HTR-8/SVneo (cell line): ENCODE measurements around the gene PLEKHB2.
A peak's percentile ranks its signal among the peaks of the same experiment; 100 is the strongest.
"Not testable (repeated sequence)": the region's sequence is repeated elsewhere in the genome, so short reads cannot be mapped to it uniquely, and the experiment has no call there.

ENCODE experiments used
- DNase-seq: peaks from one replicate; pipeline ENCODE4 v3.0.0; 2011; ENCODE audit warnings: low spot score, mixed read lengths; ENCODE audit not compliant: insufficient read length
- FAIRE-seq: peaks from 2 replicates; lab custom pipeline; 2011; peaks lifted over from hg19 to GRCh38; lab: Jason Lieb, UNC

Gene PLEKHB2

DNA sequence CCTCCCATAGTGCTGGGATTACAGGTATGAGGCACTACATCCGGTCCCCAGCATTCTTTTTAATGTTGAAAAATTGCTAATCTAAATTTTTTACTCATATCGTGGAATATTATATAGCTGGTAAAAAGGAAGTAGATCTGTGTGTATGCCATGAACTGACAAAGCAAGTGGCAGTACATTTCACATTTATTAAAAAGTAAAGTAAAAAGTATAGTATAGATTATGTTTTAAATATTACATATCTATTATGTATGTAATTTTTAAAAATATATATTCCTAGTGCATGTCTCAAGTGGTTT lies 25.1 kb downstream of the PLEKHB2 start:
- DNase-seq (no peak), FAIRE-seq (no peak)

DNA sequence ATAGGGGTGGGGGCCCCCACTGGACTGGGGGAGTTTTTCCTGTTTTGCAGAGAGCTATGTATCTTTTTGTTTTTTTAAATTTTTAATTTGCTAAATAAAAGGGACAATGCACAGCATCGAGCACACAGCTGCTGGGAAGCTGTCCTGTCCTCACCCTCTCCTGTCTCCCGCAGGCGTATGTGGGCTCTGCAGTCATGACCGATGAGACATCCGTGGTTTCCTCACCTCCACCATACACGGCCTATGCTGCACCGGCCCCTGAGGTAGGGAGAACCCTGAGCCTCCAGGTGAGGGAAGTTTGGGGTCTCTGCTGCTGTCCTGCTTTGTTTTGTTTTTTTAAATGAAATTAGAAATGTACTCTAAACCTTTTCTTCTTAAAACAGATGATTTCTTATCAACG lies 27.6 kb downstream of the PLEKHB2 start:
- DNase-seq (no peak), FAIRE-seq (no peak)

DNA sequence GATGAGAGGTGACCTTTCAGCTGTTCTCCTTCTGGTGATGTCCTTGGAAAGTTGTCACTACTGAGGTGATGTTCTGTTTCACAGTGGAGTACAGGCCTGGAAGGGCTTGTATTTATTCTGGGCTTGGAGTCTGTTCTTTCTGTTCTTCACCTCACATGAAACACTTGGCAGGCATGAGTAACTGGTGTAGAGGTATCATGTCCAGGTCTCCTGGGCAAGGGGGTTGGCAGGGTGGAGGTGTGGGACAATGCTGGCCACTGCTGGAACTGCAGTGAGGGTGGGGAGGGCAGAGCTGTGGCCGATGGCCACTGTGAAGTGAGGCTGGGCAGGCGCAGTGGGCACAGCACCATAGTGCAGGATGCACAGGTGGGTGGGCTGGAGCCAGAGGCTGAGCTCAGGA lies 35.4 kb downstream of the PLEKHB2 start:
- no peak for FAIRE-seq

DNA sequence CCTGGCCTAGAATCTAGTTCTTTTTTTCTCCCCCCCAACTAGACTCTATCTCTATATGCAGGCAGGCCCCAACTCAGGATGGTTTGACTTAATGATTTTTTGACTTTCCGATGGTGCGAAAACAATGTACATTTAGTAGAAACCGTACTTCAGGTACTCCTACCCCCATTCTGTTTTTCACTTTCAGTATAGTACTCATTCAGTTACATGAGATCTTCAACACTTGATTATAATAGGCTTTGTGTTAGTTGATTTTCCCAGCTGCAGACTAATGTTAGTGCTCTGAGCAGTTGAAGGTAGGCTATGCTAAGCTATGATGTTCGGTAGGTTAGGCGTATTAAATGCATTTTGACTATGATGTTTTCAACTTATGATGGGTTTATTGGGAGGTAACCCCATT lies 37.7 kb downstream of the PLEKHB2 start:
- DNase-seq = no peak
- FAIRE-seq = no peak

More for the DNA sequence above, 35.4 kb downstream of the PLEKHB2 start:
- no peak for DNase-seq

DNA sequence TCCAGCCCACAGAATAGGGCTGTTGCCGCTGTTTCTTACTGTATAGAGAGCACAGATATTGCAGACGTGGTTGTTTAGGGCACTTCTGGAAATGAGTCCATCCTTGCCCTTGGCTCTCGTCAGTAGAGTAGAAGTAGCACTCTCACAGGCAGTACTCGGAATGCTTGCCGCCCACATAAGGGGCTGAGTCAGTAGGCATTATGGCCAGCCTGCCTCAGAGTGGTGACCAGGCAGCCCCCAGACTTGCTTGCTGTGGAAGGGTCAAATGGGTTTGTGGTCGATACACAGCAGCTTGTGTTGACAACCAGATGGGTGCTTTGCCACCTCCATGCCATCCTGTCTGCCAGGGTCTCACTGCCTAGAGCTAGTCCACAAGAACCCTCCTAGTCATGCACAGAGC lies 38.7 kb downstream of the PLEKHB2 start:
- FAIRE-seq (no peak), DNase-seq (no peak)

DNA sequence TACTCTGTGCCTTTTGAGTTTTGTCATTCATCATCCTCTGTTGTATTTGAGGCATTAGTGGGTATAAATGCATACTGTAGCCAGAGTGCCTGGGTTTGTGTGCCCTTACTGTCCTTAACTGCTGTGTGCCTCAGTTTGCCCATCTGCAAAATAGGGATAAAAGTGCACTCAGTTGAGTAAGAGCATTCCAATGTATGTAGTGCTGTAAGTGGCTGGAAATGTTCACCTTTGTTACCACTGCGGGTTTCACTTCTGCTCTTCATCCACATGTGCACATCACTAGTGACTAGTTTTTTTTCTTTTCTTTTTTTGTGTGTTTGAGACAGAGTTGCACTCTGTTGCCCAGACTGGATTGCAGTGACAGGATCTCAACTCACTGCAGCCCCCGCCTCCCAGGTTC lies 39.9 kb downstream of the PLEKHB2 start:
- no peak for DNase-seq
- FAIRE-seq = no peak

DNA sequence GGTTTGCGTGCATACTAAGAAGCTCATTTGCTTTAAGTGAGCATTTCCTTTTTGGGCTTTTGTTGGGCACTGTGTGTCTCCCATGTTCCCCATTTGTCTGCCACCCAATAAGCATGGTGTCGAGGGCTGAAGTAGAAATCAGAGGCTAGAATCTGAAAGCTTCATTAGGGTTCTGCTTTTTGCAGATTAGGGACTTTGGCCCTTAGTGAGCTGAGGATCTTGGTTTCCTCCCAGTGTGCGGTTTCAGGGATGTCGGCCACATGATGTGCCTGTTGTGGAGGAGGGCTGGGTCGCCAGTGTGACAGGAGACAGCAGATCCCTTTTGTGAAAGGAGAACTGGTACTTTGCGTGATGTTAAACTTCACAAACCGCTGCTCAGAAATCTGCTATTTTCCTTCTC lies 41.1 kb downstream of the PLEKHB2 start:
- FAIRE-seq = no peak

DNA sequence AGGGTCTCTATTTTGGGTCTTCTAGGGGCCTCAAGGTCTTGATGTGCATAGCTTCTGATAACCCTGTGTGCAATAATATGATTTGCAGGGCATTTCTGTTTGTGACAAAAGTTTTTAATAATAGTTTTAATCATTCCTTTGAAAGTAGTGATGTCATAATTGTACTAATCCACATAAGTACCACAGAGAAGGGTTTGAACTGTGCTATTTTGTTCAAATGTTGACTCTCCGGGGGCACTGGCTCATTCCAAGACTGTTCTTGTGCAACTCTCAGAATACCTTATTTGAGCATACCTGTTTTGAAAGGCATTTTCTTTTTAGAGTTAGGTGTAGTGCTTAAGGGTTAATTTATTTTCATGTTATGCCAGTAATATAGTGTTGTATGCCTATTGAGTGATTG lies 41.6 kb downstream of the PLEKHB2 start:
- FAIRE-seq = no peak
- no peak for DNase-seq

More for the DNA sequence above, 41.1 kb downstream of the PLEKHB2 start:
- DNase-seq = no peak

DNA sequence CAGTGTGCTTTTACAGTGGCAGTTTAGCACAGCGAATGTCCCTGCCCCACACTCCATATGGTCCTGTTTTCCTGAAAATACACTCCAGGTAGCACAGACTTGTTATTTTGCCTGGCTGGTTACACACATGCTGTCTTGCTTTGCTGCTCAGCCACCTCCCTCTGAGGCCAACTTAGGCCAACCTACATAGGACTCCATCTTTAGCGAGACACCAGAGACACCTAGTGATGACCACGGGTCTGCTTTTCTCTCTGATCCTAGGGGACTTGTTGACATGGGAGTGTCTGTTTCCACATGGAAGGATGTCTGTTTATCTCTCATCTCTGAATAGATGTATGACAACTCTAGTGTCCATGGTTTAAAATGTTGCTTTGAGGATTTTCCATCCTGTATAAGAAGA lies 43.3 kb downstream of the PLEKHB2 start:
- DNase-seq (no peak), FAIRE-seq (no peak)

DNA sequence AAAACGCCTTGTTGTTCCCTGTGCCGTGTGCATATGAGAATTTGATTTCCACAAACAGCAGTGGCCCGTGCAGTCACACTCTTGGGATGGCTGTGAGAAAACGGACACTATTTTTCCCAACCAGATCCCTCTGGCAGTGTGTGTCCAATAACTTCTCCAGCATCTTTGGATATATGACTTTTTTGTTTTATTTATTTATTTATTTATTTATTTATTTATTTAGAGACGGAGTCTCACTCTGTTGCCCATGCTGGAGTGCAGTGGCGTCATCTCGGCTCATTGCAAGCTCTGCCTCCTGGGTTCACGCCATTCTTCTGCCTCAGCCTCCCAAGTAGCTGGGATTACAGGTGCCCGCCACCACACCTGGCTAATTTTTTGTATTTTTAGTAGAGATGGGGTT lies 45.0 kb downstream of the PLEKHB2 start:
- DNase-seq, FAIRE-seq: not testable (repeated sequence)

DNA sequence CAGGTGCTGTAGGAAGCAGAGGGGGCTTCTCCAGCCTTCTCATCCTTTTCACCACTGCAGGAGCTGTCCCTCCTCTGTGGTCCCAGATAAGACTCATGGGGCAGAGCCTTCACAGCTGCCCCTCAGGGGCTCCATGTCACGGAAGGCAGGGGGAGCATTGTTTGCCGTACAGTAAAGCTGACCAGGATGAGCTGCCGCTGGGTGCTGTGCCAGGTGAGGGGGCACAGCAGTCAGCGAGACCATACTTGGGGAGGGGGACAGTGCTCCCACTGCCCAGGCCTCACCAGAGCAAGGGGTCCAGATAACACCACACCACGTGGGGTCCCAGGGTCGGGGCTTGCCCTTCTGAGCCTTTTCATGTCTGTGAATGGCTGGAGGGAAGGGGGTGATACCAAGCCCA lies 46.3 kb downstream of the PLEKHB2 start:
- DNase-seq = no peak
- no peak for FAIRE-seq

DNA sequence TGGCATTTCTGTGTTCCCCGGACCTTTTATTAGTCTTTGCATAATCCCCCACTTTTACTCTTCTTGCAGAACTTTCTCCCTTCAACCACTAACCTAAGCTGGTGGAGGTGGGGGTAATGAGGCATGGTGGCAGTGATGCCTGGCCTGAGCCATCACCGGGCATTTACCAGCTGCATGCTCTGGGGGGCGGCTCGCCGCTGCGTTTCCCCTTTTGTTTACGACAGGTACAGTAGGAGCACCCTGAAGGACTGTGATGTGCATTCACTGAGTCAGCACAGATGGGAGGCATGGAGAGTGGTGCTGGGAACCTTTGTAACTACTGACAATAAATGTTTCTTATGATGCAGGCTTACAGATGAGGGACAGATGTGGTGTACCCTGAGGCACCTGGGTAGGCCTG lies 46.9 kb downstream of the PLEKHB2 start:
- FAIRE-seq (no peak), DNase-seq (no peak)

DNA sequence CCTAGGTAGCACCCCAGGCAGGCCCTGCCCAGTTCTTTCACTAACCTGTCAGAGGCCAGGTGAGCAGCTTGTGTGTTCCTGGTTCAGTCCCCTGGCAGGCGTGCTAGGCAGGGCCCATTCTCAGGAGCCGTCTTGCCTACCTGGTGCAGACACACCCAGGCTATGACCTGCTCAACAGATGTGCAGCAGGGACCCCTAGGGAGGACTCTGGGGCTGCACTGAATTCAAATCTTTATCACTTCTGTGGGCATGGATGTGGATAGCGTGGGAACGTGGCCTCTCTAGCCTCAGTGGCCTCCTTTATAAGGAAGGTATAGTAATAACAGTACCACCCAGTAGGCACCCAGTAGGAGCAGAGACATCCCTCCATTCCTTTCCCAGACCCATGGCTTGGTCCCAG lies 48.4 kb downstream of the PLEKHB2 start:
- DNase-seq (no peak), FAIRE-seq (no peak)

DNA sequence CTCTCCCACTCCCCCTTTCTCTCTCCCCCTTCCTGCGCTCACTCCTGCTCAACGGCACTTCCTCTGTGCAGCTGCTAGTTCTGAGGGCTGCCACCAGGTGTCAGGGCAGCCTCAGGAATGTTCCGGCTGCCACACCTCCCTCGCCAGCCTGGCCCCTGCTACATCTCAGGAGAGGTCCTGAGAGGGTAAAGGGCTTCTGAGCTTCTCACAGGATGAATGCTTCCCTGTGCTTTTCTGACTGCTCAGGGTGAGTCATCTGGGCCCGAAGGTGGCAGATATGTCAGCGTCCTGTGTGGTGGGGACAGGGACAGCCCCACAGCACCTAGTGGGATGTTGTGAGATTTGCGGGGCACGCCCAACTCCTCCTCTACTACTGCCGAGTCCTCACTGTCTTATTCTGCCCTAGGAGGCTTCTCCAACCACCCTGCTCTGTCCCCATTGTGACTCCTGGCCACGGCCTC lies 49.0 kb downstream of the PLEKHB2 start:
- DNase-seq (peak; percentile 87), FAIRE-seq (peak; percentile 80)

DNA sequence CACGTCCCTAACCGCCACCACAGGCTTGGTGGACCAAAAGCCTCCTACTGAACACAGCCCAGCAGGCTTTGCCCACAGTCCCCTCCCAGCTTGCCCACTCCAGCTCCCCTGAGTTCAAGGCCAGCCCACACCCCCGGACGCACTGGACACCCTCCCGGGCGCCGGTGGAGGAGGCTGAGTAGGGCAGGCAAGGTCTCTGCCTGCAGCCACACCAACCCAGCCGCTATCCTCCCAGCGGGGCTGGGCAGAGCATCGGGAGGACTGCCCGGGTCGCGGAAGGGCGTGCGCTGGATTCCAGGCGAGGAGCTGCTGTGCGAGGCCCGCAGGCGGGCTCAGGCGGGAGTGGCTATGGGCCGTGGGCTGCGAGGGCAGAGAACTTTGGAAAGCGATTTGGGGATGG lies 49.5 kb downstream of the PLEKHB2 start:
- no peak for FAIRE-seq
- no peak for DNase-seq

DNA sequence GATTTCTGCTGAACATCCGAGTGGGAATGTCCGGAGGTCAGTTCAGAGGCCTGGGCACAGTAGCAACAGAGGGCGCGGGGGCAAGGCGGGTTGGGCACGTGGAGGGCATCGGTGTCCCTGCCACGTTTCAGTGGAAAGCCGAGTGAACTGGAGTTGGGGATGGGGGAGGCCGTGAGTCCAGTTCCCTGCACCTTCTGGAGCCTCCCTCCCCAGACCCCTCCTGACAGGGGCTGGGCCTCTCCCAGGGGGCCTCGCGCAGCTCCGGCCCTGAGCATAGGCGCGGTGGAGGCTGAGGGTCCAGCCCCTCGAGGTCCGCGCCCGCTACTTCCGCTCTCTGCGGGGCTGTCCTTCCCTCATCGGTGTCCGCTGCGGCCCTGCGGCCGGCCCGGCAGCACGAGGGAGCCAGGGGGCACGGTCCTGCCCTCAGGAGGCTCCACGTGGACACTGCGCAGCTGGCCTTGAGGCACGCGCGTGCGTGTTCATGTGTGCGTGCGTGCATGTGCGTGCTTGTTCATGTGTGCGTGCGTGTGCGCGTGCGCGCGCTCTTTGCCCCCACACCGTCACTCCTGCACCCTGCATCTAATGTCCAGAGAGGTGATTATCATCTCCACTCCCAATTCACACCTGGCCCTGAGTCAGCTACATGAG lies 50.2 kb downstream of the PLEKHB2 start:
- DNase-seq (no peak), FAIRE-seq (no peak)

DNA sequence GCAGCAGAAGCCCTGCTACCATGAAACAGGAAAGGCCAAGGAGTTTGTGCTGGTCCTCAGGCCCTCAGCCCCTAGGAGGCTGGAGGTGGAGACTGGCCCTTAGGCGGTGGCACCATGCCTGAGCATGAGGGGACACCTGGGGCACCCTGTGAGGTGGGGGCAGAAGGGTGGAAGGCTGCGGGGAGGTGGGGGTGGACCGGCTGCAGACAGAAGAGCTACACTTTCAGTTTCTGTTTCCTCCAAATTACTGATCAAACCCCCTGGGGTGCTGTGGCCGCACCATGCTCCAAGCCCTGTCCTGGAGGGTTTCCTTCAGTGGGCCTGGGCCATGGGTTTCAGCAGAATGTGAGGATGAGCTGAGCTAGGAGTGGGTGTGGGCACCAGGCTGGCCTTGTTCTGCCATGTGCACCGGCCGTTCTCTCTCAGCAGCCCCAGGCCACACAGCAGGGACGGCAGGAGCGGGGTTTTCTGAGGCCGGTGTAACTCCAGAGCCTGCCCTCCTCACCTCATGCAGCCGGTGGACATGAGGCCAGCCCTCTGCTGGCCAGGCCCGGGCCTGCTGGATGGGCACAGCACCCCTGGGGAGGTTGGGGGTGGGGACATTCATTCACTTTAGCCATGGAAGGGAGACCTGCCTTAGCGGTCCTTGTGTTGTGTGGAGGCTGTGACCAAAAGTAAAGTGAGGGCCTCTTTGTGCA lies 51.5 kb downstream of the PLEKHB2 start:
- DNase-seq = no peak

DNA sequence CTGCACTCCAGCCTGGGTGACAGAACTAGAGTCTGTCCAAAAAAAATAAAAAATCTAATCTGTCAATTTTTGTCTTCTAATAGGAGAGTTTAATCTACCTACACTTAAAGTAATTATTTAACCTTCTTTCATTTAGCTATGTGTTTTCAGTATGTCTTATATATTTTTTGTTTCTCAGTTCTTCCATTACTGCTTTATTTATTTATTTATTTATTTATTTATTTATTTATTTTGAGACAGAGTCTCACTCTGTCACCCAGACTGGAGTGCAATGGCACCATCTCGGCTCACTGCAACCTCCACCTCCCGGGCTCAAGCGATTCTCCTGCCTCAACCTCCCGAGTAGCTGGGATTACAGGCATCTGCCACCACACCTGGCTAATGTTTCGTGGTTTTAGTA lies 60.4 kb downstream of the PLEKHB2 start:
- FAIRE-seq, DNase-seq: not testable (repeated sequence)

More for the DNA sequence above, 51.5 kb downstream of the PLEKHB2 start:
- FAIRE-seq = no peak

DNA sequence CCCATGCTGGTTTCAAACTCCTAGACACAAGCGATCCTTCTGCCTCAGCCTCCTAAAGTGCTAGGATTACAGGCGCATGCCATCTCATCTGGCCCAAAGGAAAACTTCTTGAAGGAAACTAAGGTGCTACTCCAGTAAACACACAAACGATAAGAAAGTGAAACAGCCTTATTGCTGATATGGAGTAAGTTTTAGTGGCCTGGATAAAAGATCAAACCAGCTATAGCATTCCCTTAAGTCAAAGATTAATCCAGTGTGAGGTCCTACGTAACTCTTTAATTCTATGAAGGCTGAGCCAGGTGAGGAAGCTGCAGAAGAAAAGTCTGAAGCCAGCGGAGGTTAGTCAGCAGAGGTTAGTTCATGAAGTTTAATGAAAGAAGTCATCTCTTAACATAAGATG lies 63.4 kb downstream of the PLEKHB2 start:
- FAIRE-seq (no peak), DNase-seq (no peak)

DNA sequence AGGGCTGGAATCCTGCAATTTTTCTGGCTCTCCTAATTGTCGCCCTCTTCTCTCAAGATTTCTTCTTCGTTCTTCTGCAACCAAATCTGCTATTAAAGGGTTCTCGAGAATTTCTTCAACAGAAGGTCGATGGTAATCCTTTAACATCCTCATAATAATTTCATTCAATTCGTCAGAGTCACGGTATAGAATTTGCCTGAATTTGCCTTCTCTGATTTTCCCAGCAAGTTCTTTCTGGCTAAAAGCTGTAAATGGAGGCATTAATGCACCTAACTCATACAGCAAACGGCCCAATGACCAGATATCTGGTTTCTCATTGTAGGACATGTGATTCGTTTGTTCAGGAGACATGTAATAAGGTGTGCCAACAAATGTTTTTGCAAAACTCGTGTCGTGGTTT lies 72.9 kb downstream of the PLEKHB2 start:
- FAIRE-seq = not testable (repeated sequence)

DNA sequence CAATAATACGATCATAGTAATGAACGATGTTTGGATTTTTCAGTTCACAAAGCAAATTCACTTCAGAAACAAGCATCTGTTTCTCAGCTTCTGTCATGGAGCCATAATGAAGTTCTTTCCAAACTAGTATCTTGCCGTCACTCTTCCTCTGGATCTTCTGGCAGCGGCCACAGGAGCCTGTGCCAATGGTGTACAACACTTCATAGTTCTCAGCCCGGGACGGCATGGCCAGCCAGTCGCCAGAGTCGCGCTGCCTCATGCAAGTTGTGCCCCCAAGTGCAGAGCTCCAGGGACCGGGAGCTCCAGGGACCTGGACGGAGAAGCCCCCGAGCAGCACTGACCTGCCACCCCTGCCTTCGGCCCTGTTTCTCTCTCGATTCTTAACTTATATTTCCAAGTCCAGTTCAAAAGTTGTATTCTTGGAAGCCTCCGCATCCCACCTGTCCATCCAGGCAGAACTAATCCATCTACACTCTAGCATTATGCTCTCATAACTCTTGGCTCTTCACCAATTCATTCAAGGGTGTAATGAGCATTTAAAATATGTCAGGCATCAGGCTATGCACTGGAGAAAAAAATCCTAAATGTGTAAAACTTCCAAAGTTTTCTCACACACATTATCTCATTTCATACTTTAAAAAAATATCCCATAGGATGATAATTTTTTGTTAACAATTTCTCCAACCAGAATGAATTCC lies 73.7 kb downstream of the PLEKHB2 start:
- not testable (repeated sequence) for FAIRE-seq, DNase-seq

More for the DNA sequence above, 72.9 kb downstream of the PLEKHB2 start:
- not testable (repeated sequence) for DNase-seq
